Measurements from ENCODE around the gene PICK1. TPM values are rescaled to one million over a fixed set of nuclear protein-coding genes. Genes with fewer than 3 reads are reported as not detected.
A peak's percentile ranks its signal among the peaks of the same experiment; 100 is the strongest.

Gene PICK1
- total and polyA plus RNA-seq, 2 of the 13 experiments (the other 11 are each of a cell fraction or from before 2014, with no cell fraction given), result 19.3 to 25.3 TPM

- peak; percentile 31; the same call in 1 of the 2 replicates for TF ChIP-seq TARDBP (CRISPR knock-in tag; IDR thresholded peaks at IDR 0.05)
- no peak for TF ChIP-seq ZNF878 (CRISPR knock-in tag; IDR thresholded peaks at IDR 0.05)
- peak; percentile 93 for TF ChIP-seq TEAD3 (CRISPR knock-in tag; optimal IDR thresholded peaks at IDR 0.05; ENCODE audit: borderline replicate concordance)
- peak; percentile 38; the same call in 1 of the 2 replicates for TF ChIP-seq ZBTB38 (CRISPR knock-in tag; IDR thresholded peaks at IDR 0.05)
- peak; percentile 71; the same call in 1 of the 2 replicates for TF ChIP-seq TRAFD1 (CRISPR knock-in tag; IDR thresholded peaks at IDR 0.05; ENCODE audit: borderline replicate concordance)
- no peak for TF ChIP-seq DNMT3B (CRISPR knock-in tag; conservative IDR thresholded peaks at IDR 0.05)
- TF ChIP-seq SOX6 (IDR thresholded peaks at IDR 0.05), result no peak
- TF ChIP-seq SOX6 (CRISPR knock-in tag; IDR thresholded peaks at IDR 0.05), result peak; percentile 51
- TF ChIP-seq GATAD2A (CRISPR knock-in tag; IDR thresholded peaks at IDR 0.05), result peak; percentile 79
- peak; percentile 44; the same call in 1 of the 2 replicates for TF ChIP-seq ZNF691 (CRISPR knock-in tag; IDR thresholded peaks at IDR 0.05; ENCODE audit: borderline replicate concordance, low read depth)
- no peak for TF ChIP-seq ZNF644 (CRISPR knock-in tag; IDR thresholded peaks at IDR 0.05; ENCODE audit: low read depth)
- TF ChIP-seq FOXK2 (IDR thresholded peaks at IDR 0.05), result no peak
- peak; percentile 45 for TF ChIP-seq RBM39 (IDR thresholded peaks at IDR 0.05; ENCODE audit: low read depth, low read length, poor library complexity, severe bottlenecking)
- TF ChIP-seq E2F5 (CRISPR knock-in tag; conservative IDR thresholded peaks at IDR 0.05), result no peak
- TF ChIP-seq ARNT2 (CRISPR knock-in tag; IDR thresholded peaks at IDR 0.05; ENCODE audit: low read depth), result peak; percentile 65; the same call in 1 of the 2 replicates
- peak; percentile 49; the same call in 1 of the 2 replicates for TF ChIP-seq SP140L (CRISPR knock-in tag; IDR thresholded peaks at IDR 0.05; ENCODE audit: borderline replicate concordance)
- TF ChIP-seq ZNF263 (CRISPR knock-in tag; IDR thresholded peaks at IDR 0.05), result peak; percentile 31; the same call in 1 of the 2 replicates
- no peak for TF ChIP-seq POLR2AphosphoS2 (IDR thresholded peaks at IDR 0.05; ENCODE audit: low read depth, low read length)
Observed at GRCh38 chr22:38051900-38052862, 5.0 kb upstream of the PICK1 start (continued).

All from HepG2 (cell line).